ENCODE data around the gene CCHCR1. TPM values are rescaled to one million over a fixed set of nuclear protein-coding genes. Genes with fewer than 3 reads are reported as not detected.

The CCHCR1 gene
- total RNA-seq, 1 donor from 2014 or later: 36.8 TPM

GRCh38 chr6:31113861-31114540 is 43.6 kb downstream of the CCHCR1 start:
- no peaks in the 10 kb centered on the region for H3K4me1 Mint-ChIP-seq (ENCODE audit: unreplicated experiment)
- no peak for TF ChIP-seq CTCF (conservative IDR thresholded peaks at IDR 0.05)
- no peak for DNase-seq (ENCODE audit: extremely low spot score, unreplicated experiment)
- no peaks in the 10 kb centered on the region for H3K36me3 Mint-ChIP-seq
- H3K27me3 Mint-ChIP-seq: peaks cover 67% of the 10 kb centered on the region
- no peak overlapping the region for H3K27ac Mint-ChIP-seq
- no peaks in the 10 kb centered on the region for H3K9me3 Mint-ChIP-seq
- no peak overlapping the region for H3K4me3 Mint-ChIP-seq

GRCh38 chr6:31112478-31112877 is 45.1 kb downstream of the CCHCR1 start, which contains the start of gene C6orf15:
C6orf15 (minus strand) TSS chr6:31112575; CDS start chr6:31112555, 20 bp downstream.
- DNase-seq (ENCODE audit: extremely low spot score, unreplicated experiment): no peak
- no peaks in the 10 kb centered on the region for H3K4me1 Mint-ChIP-seq (ENCODE audit: unreplicated experiment)
- no peaks in the 10 kb centered on the region for H3K36me3 Mint-ChIP-seq
- no peak for TF ChIP-seq CTCF (conservative IDR thresholded peaks at IDR 0.05)
- peaks cover 62% of the 10 kb centered on the region for H3K27me3 Mint-ChIP-seq
- no peaks in the 10 kb centered on the region for H3K9me3 Mint-ChIP-seq
- no peak within 1 kb of the TSS for H3K27ac Mint-ChIP-seq
- no peak within 1 kb of the TSS for H3K4me3 Mint-ChIP-seq

GRCh38 chr6:31111712-31112111 is 45.9 kb downstream of the CCHCR1 start:
- no peak for DNase-seq (ENCODE audit: extremely low spot score, unreplicated experiment)
- TF ChIP-seq CTCF (conservative IDR thresholded peaks at IDR 0.05): no peak
- Mint-ChIP-seq H3K9me3 (no peaks in the 10 kb centered on the region), H3K4me3 (no peak overlapping the region), H3K36me3 (no peaks in the 10 kb centered on the region), H3K27me3 (peaks cover 55% of the 10 kb centered on the region), H3K4me1 (ENCODE audit: unreplicated experiment) (no peaks in the 10 kb centered on the region), H3K27ac (no peak overlapping the region)

GRCh38 chr6:31110825-31111582 is 46.6 kb downstream of the CCHCR1 start:
- Mint-ChIP-seq H3K4me3 (no peak overlapping the region), H3K4me1 (ENCODE audit: unreplicated experiment) (no peaks in the 10 kb centered on the region), H3K36me3 (no peaks in the 10 kb centered on the region), H3K9me3 (no peaks in the 10 kb centered on the region), H3K27me3 (peaks cover 53% of the 10 kb centered on the region), H3K27ac (no peak overlapping the region)
- DNase-seq (ENCODE audit: extremely low spot score, unreplicated experiment): no peak
- TF ChIP-seq CTCF (conservative IDR thresholded peaks at IDR 0.05): no peak

GRCh38 chr6:31107052-31107451 is 50.5 kb downstream of the CCHCR1 start:
- H3K4me3 Mint-ChIP-seq: no peak overlapping the region

More at GRCh38 chr6:31107052-31107451, 50.5 kb downstream of the CCHCR1 start:
- Mint-ChIP-seq H3K27ac (no peak overlapping the region), H3K27me3 (peaks cover 32% of the 10 kb centered on the region), H3K9me3 (no peaks in the 10 kb centered on the region), H3K36me3 (no peaks in the 10 kb centered on the region), H3K4me1 (ENCODE audit: unreplicated experiment) (no peaks in the 10 kb centered on the region)
- DNase-seq (ENCODE audit: extremely low spot score, unreplicated experiment): no peak
- TF ChIP-seq CTCF (conservative IDR thresholded peaks at IDR 0.05): no peak

Measured in type B pancreatic cell (in vitro differentiated cells).